Fibroblast of the aortic adventitia (primary cell): Measurements from ENCODE around the gene CAND2. TPM values are rescaled to one million over a fixed set of nuclear protein-coding genes. Genes with fewer than 3 reads are reported as not detected.

Experiments used
- DNase-seq: peaks from one replicate; pipeline ENCODE4 v3.0.0-alpha.2; 2010; ENCODE audit warnings: low read depth
- H3K4me3 ChIP-seq: 2 replicates; pipeline ENCODE4 v1.5.1; 2011; ENCODE audit warnings: low read depth, mild to moderate bottlenecking, control low read depth, low read length, moderate library complexity
- CTCF ChIP-seq: IDR thresholded peaks from 2 replicates; pipeline ENCODE4 v1.5.1; 2011; ENCODE audit warnings: mild to moderate bottlenecking, low read length, control low read depth, inconsistent platforms; ENCODE audit not compliant: insufficient read depth
- total RNA-seq: library from RNA; depleted of rRNA; stranded (reverse); fragments of >200 nt; gene quantifications from 2 replicates; pipeline ENCODE4 v1.2.3, GENCODE V29; 2012; ENCODE audit warnings: low replicate concordance

The CAND2 gene
- total RNA-seq, 1 donor = 6.1 TPM

- TF ChIP-seq CTCF = no peak
- DNase-seq = no peak
- H3K4me3 ChIP-seq = no peak overlapping the region
Observed at GRCh38 chr3:12810961-12811360, 14.5 kb downstream of the CAND2 start.

- TF ChIP-seq CTCF = no peak
- H3K4me3 ChIP-seq = no peak overlapping the region
- DNase-seq = no peak
Observed at GRCh38 chr3:12812812-12813211, 16.3 kb downstream of the CAND2 start.

- no peak for TF ChIP-seq CTCF
- H3K4me3 ChIP-seq = no peak overlapping the region
- no peak for DNase-seq
Observed at GRCh38 chr3:12813967-12814366, 17.5 kb downstream of the CAND2 start.

GRCh38 chr3:12815078-12815477 lies 18.6 kb downstream of the CAND2 start:
- no peak for TF ChIP-seq CTCF
- no peak for DNase-seq
- H3K4me3 ChIP-seq = no peak overlapping the region

- no peak for DNase-seq
- TF ChIP-seq CTCF = no peak
- H3K4me3 ChIP-seq = no peak overlapping the region
Observed at GRCh38 chr3:12815719-12816118, 19.2 kb downstream of the CAND2 start.

- no peak for TF ChIP-seq CTCF
- no peak for DNase-seq
- no peak overlapping the region for H3K4me3 ChIP-seq
Observed at GRCh38 chr3:12816521-12817342, 20.3 kb downstream of the CAND2 start.

GRCh38 chr3:12817343-12817710 lies 20.8 kb downstream of the CAND2 start:
- TF ChIP-seq CTCF = no peak
- no peak overlapping the region for H3K4me3 ChIP-seq
- DNase-seq = no peak
